ENCODE data around the gene MMP27. TPM values are rescaled to one million over a fixed set of nuclear protein-coding genes. Genes with fewer than 3 reads are reported as not detected.

The MMP27 gene
- total RNA-seq, 1 donor from 2014 or later, result not detected

- TF ChIP-seq, protein P1, sequence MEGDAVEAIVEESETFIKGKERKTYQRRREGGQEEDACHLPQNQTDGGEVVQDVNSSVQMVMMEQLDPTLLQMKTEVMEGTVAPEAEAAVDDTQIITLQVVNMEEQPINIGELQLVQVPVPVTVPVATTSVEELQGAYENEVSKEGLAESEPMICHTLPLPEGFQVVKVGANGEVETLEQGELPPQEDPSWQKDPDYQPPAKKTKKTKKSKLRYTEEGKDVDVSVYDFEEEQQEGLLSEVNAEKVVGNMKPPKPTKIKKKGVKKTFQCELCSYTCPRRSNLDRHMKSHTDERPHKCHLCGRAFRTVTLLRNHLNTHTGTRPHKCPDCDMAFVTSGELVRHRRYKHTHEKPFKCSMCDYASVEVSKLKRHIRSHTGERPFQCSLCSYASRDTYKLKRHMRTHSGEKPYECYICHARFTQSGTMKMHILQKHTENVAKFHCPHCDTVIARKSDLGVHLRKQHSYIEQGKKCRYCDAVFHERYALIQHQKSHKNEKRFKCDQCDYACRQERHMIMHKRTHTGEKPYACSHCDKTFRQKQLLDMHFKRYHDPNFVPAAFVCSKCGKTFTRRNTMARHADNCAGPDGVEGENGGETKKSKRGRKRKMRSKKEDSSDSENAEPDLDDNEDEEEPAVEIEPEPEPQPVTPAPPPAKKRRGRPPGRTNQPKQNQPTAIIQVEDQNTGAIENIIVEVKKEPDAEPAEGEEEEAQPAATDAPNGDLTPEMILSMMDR (IDR thresholded peaks at IDR 0.05; ENCODE audit: unreplicated experiment), result no peak
- no peak overlapping the region for H3K27ac Mint-ChIP-seq
- no peaks in the 10 kb centered on the region for H3K27me3 Mint-ChIP-seq (ENCODE audit: low read depth)
- DNase-seq (ENCODE audit: low spot score in 2 of 2, unreplicated experiment in 2 of 2), result no peak
- no peaks in the 10 kb centered on the region for H3K9me3 Mint-ChIP-seq
- no peak overlapping the region for H3K4me3 Mint-ChIP-seq
- H3K36me3 Mint-ChIP-seq, result no peaks in the 10 kb centered on the region
- peaks cover 11% of the 10 kb centered on the region for H3K4me1 Mint-ChIP-seq
These were observed 3.8 kb upstream of the MMP27 start for GRCh38 chr11:102709201-102709945.

- TF ChIP-seq, protein P1 (IDR thresholded peaks at IDR 0.05; ENCODE audit: unreplicated experiment), result no peak
- no peak for DNase-seq (ENCODE audit: low spot score in 2 of 2, unreplicated experiment in 2 of 2)
- Mint-ChIP-seq H3K4me3 (no peak overlapping the region), H3K27ac (no peak overlapping the region), H3K4me1 (peaks cover 11% of the 10 kb centered on the region), H3K27me3 (ENCODE audit: low read depth) (peaks cover 3% of the 10 kb centered on the region), H3K9me3 (no peaks in the 10 kb centered on the region), H3K36me3 (no peaks in the 10 kb centered on the region)
These were observed 3.1 kb upstream of the MMP27 start for GRCh38 chr11:102708654-102709053.

- H3K9me3 Mint-ChIP-seq, result no peaks in the 10 kb centered on the region
- peaks cover 3% of the 10 kb centered on the region for H3K27me3 Mint-ChIP-seq (ENCODE audit: low read depth)
- no peaks in the 10 kb centered on the region for H3K36me3 Mint-ChIP-seq
- H3K27ac Mint-ChIP-seq, result no peak overlapping the region
- TF ChIP-seq, protein P1 (IDR thresholded peaks at IDR 0.05; ENCODE audit: unreplicated experiment), result no peak
- H3K4me1 Mint-ChIP-seq, result peaks cover 11% of the 10 kb centered on the region
- DNase-seq (ENCODE audit: low spot score in 2 of 2, unreplicated experiment in 2 of 2), result no peak
- H3K4me3 Mint-ChIP-seq, result no peak overlapping the region
These were observed 728 bp downstream of the MMP27 start for GRCh38 chr11:102704841-102705240.

GRCh38 chr11:102703826-102704493 lies 1.6 kb downstream of the MMP27 start:
- H3K27ac Mint-ChIP-seq, result no peak overlapping the region
- H3K27me3 Mint-ChIP-seq (ENCODE audit: low read depth), result peaks cover 3% of the 10 kb centered on the region
- H3K4me1 Mint-ChIP-seq, result peaks cover 11% of the 10 kb centered on the region
- no peak for DNase-seq (ENCODE audit: low spot score in 2 of 2, unreplicated experiment in 2 of 2)
- TF ChIP-seq, protein P1 (IDR thresholded peaks at IDR 0.05; ENCODE audit: unreplicated experiment), result no peak
- no peak overlapping the region for H3K4me3 Mint-ChIP-seq
- no peaks in the 10 kb centered on the region for H3K36me3 Mint-ChIP-seq
- H3K9me3 Mint-ChIP-seq, result no peaks in the 10 kb centered on the region

DNA sequence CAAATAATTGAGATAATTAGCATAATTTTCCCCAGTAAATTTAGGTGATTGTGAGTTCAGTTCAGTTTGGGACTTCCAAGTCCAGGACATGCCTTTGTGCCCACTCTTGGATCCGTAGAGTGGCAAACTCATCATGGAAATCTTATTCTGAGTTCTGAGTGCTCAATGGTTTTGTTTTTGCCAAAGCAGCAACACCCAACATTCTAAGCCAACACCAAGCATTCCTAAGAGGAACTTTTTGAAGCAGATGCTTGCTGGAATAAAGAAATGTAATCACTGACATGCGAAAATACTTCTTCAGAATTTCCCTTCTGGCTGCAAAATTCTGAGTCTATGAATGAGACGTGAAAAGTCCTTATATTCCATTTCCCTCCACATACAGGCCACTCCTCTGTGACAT lies 10.4 kb downstream of the MMP27 start:
- no peak overlapping the region for H3K4me3 Mint-ChIP-seq
- no peaks in the 10 kb centered on the region for H3K36me3 Mint-ChIP-seq
- no peak for DNase-seq (ENCODE audit: low spot score in 2 of 2, unreplicated experiment in 2 of 2)

More for the DNA sequence above, 10.4 kb downstream of the MMP27 start:
- Mint-ChIP-seq H3K9me3 (no peaks in the 10 kb centered on the region), H3K27me3 (ENCODE audit: low read depth) (no peaks in the 10 kb centered on the region), H3K27ac (no peak overlapping the region), H3K4me1 (no peaks in the 10 kb centered on the region)
- TF ChIP-seq, protein P1 (IDR thresholded peaks at IDR 0.05; ENCODE audit: unreplicated experiment), result no peak
